Epithelial cell of prostate (primary cell): Measurements from ENCODE around the gene PKIG.
"Not testable (repeated sequence)": the region's sequence is repeated elsewhere in the genome, so short reads cannot be mapped to it uniquely, and the experiment has no call there.

ENCODE experiments used
- DNase-seq: peaks from one replicate; pipeline ENCODE4 v3.0.0-alpha.2; 2011; ENCODE audit warnings: low read depth, low spot score
- H3K27ac ChIP-seq: fragments of 450-650 bp; 2 replicates; pipeline ENCODE4 v1.5.1; 2017; ENCODE audit warnings: mild to moderate bottlenecking

The PKIG gene

GRCh38 chr20:44570367-44570766 lies 12.0 kb upstream of the PKIG start:
- no peak overlapping the region for H3K27ac ChIP-seq
- DNase-seq: no peak

DNA sequence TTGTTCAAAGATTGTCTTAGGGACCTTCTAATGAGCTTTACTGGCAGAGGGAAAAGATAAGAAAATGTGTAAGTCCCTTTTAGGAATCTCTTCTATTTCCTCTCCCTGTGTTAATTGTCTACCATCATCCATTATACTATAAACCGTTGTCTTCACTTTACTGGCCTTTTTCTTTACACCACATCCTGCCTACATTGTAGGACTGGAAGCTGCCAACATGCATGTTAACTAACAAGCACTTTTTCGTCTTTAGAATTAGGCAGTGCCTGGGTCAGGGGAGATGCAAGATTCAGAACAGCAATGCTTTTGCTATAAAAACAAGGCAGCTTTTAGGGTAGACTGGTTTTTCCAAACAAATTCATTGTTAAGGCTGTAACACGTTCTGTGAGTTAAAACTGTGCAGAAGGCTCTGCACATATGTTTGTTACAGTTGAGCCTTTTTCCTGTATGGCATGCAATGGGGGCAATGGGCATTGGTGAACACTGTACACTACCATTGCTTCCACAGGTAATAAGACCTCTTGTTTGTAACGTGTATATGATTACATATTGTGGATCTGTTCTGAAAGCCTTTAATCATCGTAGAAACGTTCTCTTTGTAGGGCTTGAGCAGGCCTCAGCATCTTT lies 10.9 kb upstream of the PKIG start:
- no peak for DNase-seq
- H3K27ac ChIP-seq: peak overlapping the region; percentile 92

- peak; percentile 83 for DNase-seq
- H3K27ac ChIP-seq: peak overlapping the region; percentile 92
Observed at GRCh38 chr20:44572551-44573500, 9.6 kb upstream of the PKIG start.

DNA sequence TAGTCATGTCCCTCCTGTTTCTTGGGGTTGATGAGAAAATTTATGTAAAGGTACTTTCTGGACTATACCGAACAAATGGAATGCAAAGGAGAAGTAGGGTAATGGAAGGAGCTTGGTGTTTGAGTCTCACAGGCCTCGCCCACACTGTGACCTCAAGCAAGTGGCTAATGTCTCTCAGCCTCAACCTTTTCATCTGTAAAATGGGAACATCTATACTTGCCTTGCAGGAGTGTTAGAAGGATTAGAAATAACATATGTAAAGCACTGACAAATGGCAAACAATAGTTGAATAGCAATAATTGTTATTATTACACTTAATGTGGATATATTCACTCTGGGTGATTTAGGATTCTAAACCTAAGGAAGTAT lies 8.9 kb upstream of the PKIG start:
- peak overlapping the region; percentile 92 for H3K27ac ChIP-seq
- no peak for DNase-seq

- no peak for DNase-seq
- no peak overlapping the region for H3K27ac ChIP-seq
Observed at GRCh38 chr20:44574372-44574771, 8.0 kb upstream of the PKIG start.

DNA sequence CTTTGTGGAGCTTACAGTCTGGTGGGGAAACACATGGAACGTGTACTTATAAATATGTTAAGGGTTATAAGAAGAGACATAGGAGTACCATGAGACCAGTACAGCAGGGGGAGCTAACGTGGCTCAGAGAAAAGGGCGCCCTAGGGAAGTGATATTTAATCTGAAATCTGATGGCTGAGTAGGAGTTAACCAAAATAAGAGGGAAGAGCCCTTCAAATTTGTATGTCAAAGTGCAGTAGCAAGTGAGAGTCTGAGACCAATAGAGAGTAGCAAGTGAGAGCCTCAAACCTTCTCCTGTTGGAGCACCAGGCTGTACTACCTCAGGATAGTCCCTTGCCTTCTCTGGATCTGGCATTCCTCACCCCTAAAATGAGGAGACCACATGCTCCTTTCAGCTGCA lies 6.1 kb upstream of the PKIG start:
- no peak overlapping the region for H3K27ac ChIP-seq
- DNase-seq: no peak

DNA sequence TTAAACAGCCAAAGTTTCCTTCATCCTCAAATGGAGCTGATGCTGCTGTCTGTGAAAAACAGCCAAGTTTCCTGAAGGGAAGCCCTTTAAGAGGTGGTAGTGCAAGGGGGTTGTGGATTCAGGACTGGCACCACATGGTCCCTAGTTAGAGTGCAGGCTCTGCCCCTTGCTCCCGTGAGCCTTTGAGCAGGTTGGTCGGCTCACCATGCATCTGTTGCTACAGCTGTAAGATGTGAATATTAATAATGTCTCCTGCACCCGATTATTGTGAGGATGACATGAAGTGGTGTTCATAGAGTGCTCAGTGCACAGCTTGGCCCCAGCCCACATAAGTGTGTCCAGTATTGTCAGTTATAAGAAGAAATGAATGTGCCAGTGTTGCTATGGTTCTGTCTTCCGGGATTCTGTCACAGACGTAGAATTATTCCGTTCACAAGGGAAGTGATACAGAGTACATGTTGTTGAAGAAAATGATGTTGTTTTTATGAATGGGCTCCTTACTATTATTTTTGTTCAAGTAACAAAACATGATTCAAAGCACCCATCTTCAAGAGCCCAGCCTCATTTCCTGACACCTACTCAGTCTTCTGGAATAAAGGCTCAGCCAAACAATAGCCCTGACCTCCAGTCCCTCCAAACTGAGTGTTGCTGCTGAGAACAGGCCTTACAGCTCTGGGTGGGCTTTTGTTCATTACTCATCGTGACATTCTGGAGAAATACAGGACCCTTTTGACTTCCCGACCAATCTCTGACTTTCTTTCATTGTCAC lies 2.9 kb upstream of the PKIG start:
- no peak for DNase-seq
- no peak overlapping the region for H3K27ac ChIP-seq

- H3K27ac ChIP-seq: no peak overlapping the region
Observed at GRCh38 chr20:44580581-44581268, 1.7 kb upstream of the PKIG start.

DNA sequence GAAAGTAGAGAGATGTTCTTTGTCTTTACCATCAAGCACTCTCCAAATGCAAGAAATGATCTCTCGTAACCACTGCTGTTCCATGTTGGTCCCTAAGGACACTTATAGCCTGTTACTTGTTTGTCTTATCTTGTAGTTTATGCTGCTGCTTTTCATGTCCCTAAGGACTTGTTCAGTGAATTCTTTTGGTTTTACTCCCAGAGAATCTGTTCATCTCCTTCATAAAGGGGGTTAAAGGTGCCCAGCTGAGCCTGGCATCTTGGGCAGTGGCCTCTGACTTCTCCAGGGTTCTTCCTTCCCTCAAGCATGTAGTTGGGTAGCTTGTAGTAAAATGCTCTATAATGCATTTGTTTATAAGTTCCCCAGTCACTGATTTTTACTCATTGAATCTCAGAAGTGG lies 864 bp upstream of the PKIG start:
- no peak overlapping the region for H3K27ac ChIP-seq
- no peak for DNase-seq

More at GRCh38 chr20:44580581-44581268, 1.7 kb upstream of the PKIG start:
- no peak for DNase-seq

DNA sequence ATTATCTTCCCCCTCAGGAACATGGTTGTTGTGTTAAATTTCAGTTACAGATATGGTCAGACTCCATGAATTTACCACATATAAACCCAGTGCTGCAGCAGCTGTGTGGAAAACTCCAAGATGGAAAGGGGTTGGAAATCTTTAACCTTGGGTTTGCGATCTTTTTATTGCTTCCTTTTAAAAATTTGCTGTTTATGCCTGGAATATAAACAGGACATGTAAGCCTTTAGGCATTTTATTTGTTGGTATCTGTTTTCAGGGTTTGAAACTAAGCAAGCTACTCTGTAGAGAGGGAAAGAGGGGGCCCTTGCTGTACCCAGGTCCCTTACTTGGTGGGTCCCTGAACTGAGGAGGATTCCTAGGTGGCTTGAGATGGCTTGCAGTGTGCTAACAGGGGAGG lies 778 bp downstream of the PKIG start:
- no peak for DNase-seq
- no peak overlapping the region for H3K27ac ChIP-seq

GRCh38 chr20:44584162-44584561 lies 1.8 kb downstream of the PKIG start:
- no peak for DNase-seq
- H3K27ac ChIP-seq: no peak overlapping the region

- no peak for DNase-seq
- no peak overlapping the region for H3K27ac ChIP-seq
Observed at GRCh38 chr20:44585057-44585963, 2.9 kb downstream of the PKIG start.

DNA sequence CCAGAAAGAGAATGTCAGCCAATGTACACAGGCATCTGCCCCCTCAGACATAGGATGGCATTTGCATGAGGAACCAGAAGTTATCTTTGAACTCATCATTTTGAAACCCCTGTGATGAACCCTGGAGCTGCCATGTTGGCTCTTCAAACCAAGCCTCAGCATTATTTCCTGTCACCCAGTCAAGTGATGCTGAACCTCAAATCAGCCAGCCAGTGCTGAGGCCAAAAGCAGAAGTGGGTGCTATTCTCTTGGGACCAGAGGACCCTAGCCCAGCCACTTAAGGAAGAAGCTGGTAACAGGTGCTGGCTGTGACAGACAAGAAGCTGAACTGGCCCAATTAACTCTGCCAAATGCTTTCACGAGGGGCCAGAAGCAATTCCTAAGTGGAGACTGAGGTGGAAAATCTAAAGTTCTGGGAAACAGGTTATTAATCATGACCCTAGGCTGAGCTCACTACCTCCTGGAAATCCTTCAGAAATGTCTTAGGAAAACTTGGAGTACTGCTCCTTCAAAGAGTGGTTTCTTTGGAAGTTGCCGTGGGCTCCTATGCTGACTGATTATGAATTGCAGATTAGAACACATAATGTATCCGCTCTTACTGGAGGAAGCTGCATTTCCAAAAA lies 4.0 kb downstream of the PKIG start:
- DNase-seq: no peak
- no peak overlapping the region for H3K27ac ChIP-seq

GRCh38 chr20:44587035-44587980 lies 4.9 kb downstream of the PKIG start:
- DNase-seq: no peak
- H3K27ac ChIP-seq: no peak overlapping the region

DNA sequence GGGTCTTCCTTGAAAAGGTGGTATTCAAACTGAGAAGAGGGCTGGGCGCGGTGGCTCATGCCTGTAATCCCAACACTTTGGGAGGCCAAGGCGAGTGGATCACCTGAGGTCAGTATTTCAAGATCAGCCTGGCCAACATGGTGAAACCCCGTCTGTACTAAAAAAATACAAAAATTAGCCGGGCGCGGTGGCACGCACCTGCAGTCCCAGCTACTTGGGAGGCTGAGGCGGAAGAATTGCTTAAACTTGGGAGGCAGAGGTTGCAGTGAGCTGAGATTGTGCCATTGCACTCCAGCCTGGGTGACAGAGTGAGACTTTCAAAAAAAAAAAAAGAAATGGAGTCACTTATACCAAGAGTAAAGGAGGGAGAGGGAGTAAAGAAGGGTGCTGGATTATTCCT lies 5.9 kb downstream of the PKIG start:
- DNase-seq, H3K27ac ChIP-seq: not testable (repeated sequence)

GRCh38 chr20:44589537-44589936 lies 7.2 kb downstream of the PKIG start:
- no peak for DNase-seq
- H3K27ac ChIP-seq: no peak overlapping the region

- DNase-seq: no peak
- no peak overlapping the region for H3K27ac ChIP-seq
Observed at GRCh38 chr20:44590980-44591778, 8.8 kb downstream of the PKIG start.
